ENCODE measurements around the gene CNN2. TPM values are rescaled to one million over a fixed set of nuclear protein-coding genes. Genes with fewer than 3 reads are reported as not detected.

Gene CNN2
- total RNA-seq, 1 donor from 2014 or later = 76.1 TPM

DNA sequence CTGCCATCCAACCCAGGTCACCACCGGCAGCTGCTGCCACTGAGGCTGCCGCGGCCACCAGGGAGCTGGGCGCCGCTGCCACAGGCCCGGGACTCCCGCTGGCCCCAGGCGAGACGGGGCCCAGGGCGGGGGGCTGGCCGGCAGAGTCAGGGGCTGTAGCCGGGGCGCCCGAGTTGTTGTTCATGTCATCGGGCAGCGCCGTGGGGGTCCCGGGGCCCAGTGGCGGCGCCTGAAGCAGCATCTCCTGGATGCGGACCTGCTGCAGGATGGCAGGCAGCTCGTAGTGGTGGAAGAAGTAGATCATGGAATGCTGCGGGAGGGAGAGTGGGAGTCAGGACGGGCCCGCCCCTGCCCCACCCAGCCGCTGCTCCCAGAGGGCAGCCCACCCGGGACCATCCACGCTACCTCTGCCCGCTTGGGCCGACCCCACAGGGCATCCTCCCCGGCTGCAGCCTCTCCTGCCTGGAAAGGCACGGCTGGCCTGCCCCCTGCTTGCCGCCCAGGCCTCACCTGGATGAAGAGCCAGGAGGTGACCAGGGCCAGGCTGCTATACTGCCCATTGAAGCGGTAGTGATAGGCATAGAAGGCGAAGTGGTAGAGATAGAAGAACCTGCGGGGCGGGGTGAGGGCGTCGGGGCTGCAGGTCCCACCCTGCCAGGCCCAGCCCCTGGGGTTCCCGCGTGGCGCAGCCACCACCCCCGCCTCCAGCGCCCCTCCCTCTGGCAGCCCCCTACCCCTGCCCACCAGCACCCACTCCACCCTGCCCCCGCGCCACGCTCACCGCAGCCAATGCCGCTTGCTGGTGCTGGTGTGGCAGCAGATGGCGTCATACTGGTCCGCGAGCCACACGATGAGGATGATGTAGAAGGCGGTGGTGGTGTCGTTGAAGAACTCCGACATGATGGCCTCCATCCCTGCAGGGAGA is 15.6 kb upstream of the CNN2 start:
- H3K27me3 ChIP-seq = no peaks in the 10 kb centered on the region
- H3K27ac ChIP-seq = peak overlapping the region; percentile 77
- H3K36me3 ChIP-seq = peaks cover 0 to 31% of the 10 kb centered on the region in 2 donors
- no peak for DNase-seq (ENCODE audit: extremely low spot score in 2 of 2)
- intact Hi-C loops (cut with DNase I) = no loop called here
- no peaks in the 10 kb centered on the region for H3K9me3 ChIP-seq
- peaks cover 30% of the 10 kb centered on the region for H3K4me1 ChIP-seq
- TF ChIP-seq POLR2AphosphoS5 (IDR thresholded peaks at IDR 0.05; ENCODE audit: insufficient read depth in 1 of 2, low read depth in 1 of 2) (no peak), POLR2A (IDR thresholded peaks at IDR 0.05) (no peak)
- TF ChIP-seq, protein P1, sequence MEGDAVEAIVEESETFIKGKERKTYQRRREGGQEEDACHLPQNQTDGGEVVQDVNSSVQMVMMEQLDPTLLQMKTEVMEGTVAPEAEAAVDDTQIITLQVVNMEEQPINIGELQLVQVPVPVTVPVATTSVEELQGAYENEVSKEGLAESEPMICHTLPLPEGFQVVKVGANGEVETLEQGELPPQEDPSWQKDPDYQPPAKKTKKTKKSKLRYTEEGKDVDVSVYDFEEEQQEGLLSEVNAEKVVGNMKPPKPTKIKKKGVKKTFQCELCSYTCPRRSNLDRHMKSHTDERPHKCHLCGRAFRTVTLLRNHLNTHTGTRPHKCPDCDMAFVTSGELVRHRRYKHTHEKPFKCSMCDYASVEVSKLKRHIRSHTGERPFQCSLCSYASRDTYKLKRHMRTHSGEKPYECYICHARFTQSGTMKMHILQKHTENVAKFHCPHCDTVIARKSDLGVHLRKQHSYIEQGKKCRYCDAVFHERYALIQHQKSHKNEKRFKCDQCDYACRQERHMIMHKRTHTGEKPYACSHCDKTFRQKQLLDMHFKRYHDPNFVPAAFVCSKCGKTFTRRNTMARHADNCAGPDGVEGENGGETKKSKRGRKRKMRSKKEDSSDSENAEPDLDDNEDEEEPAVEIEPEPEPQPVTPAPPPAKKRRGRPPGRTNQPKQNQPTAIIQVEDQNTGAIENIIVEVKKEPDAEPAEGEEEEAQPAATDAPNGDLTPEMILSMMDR (IDR thresholded peaks at IDR 0.05) = no peak
- no peak overlapping the region for H3K4me3 ChIP-seq

DNA sequence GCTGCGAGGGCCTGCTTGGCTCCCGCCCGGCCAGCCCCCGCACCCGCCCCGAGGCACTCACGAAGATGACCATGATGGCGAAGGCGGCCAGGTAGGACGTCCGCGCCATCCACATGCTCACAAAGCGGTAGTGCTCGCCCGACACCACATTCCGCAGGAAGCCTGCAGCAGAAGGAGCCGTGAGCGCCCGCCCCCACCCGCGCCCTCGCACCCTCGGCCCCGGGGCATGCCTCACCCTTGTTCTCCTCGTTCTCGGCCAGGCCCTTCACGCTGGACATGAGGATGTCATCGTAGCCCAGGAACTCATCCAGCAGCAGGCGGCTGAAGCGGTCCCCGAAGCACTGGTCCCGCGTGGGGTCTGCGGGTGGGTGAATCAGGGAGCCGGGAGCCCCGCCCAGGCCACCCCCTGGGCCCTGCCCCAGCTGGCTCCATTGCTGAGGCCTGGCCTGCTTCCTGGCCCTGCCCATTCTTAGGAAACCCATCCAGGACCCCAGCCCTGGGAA is 14.5 kb upstream of the CNN2 start:
- H3K4me1 ChIP-seq = peaks cover 40% of the 10 kb centered on the region
- no peak overlapping the region for H3K4me3 ChIP-seq
- intact Hi-C loops (cut with DNase I) = no loop called here
- no peaks in the 10 kb centered on the region for H3K27me3 ChIP-seq
- no peaks in the 10 kb centered on the region for H3K9me3 ChIP-seq
- H3K27ac ChIP-seq = no peak overlapping the region
- TF ChIP-seq POLR2AphosphoS5 (IDR thresholded peaks at IDR 0.05; ENCODE audit: insufficient read depth in 1 of 2, low read depth in 1 of 2) (no peak), POLR2A (IDR thresholded peaks at IDR 0.05) (no peak)
- TF ChIP-seq, protein P1 (IDR thresholded peaks at IDR 0.05) = no peak
- H3K36me3 ChIP-seq = peaks cover 0 to 31% of the 10 kb centered on the region in 2 donors
- no peak for DNase-seq (ENCODE audit: extremely low spot score in 2 of 2)

DNA sequence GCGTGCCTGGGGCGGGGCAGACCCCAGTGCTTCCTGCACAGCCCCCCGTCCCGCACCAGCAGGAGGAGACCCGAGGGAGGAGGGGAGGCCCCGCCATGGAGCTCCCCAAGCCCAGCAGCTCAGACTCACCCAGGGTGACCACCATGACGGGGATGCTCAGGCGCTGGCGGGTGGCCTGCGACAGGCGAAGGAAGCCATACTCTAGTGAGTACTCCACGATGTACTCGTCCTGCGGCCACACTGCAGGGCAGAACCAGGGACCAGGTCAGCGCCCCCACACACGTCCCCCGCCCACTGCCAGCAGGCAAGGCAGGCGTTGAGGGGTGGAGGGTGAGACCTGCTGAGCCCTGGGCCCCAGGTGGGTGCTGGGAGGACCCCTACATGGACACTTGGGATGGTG is 14.1 kb upstream of the CNN2 start:
- H3K4me1 ChIP-seq = peaks cover 45% of the 10 kb centered on the region
- H3K36me3 ChIP-seq = peaks cover 0 to 31% of the 10 kb centered on the region in 2 donors
- no peak for DNase-seq (ENCODE audit: extremely low spot score in 2 of 2)
- H3K9me3 ChIP-seq = no peaks in the 10 kb centered on the region
- H3K27ac ChIP-seq = no peak overlapping the region
- intact Hi-C loops (cut with DNase I) = no loop called here
- H3K4me3 ChIP-seq = no peak overlapping the region
- no peaks in the 10 kb centered on the region for H3K27me3 ChIP-seq
- TF ChIP-seq, protein P1 (IDR thresholded peaks at IDR 0.05) = no peak
- TF ChIP-seq POLR2AphosphoS5 (IDR thresholded peaks at IDR 0.05; ENCODE audit: insufficient read depth in 1 of 2, low read depth in 1 of 2) = no peak
- no peak for TF ChIP-seq POLR2A (IDR thresholded peaks at IDR 0.05)

DNA sequence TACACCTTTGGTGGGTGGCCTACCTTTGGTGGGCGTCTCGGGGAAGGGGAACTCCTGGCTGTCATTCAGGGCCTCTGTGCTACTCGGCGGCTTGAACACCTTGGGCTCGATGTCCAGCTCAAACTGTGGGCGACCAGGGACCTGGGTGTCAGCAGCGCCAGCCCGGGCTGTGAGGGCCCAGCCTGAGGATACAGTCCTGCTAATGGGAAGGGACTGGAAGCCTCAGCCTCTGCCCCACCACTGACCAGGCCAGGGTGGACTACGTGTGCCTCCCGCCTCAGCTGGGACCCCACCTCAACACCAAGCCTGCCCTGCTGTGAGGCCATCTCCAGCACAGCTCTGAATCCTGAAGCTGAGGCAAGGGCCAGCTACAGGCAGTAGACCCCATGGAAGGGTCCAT is 13.2 kb upstream of the CNN2 start:
- DNase-seq (ENCODE audit: extremely low spot score in 2 of 2) = no peak
- H3K9me3 ChIP-seq = no peaks in the 10 kb centered on the region
- no peak overlapping the region for H3K27ac ChIP-seq
- TF ChIP-seq POLR2A (IDR thresholded peaks at IDR 0.05) (no peak), POLR2AphosphoS5 (IDR thresholded peaks at IDR 0.05; ENCODE audit: insufficient read depth in 1 of 2, low read depth in 1 of 2) (no peak)
- TF ChIP-seq, protein P1 (IDR thresholded peaks at IDR 0.05) = no peak
- no peak overlapping the region for H3K4me3 ChIP-seq
- peaks cover 54% of the 10 kb centered on the region for H3K4me1 ChIP-seq
- intact Hi-C loops (cut with DNase I) = no loop called here
- H3K36me3 ChIP-seq = peaks cover 0 to 31% of the 10 kb centered on the region in 2 donors
- no peaks in the 10 kb centered on the region for H3K27me3 ChIP-seq

Measured in vagina (tissue), 2 donors.